ENCODE results near the gene CDK17.

Gene CDK17

GRCh38 chr12:96310067-96310466 is 90.2 kb downstream of the CDK17 start:
- H3K4me3 ChIP-seq (ENCODE audit: control insufficient read depth, low read depth, low read length): no peak overlapping the region
- DNase-seq (ENCODE audit: low read depth): no peak
- TF ChIP-seq, protein P1, sequence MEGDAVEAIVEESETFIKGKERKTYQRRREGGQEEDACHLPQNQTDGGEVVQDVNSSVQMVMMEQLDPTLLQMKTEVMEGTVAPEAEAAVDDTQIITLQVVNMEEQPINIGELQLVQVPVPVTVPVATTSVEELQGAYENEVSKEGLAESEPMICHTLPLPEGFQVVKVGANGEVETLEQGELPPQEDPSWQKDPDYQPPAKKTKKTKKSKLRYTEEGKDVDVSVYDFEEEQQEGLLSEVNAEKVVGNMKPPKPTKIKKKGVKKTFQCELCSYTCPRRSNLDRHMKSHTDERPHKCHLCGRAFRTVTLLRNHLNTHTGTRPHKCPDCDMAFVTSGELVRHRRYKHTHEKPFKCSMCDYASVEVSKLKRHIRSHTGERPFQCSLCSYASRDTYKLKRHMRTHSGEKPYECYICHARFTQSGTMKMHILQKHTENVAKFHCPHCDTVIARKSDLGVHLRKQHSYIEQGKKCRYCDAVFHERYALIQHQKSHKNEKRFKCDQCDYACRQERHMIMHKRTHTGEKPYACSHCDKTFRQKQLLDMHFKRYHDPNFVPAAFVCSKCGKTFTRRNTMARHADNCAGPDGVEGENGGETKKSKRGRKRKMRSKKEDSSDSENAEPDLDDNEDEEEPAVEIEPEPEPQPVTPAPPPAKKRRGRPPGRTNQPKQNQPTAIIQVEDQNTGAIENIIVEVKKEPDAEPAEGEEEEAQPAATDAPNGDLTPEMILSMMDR (conservative IDR thresholded peaks at IDR 0.05; ENCODE audit: control insufficient read depth, insufficient read depth, low read depth, low read length): no peak

DNA sequence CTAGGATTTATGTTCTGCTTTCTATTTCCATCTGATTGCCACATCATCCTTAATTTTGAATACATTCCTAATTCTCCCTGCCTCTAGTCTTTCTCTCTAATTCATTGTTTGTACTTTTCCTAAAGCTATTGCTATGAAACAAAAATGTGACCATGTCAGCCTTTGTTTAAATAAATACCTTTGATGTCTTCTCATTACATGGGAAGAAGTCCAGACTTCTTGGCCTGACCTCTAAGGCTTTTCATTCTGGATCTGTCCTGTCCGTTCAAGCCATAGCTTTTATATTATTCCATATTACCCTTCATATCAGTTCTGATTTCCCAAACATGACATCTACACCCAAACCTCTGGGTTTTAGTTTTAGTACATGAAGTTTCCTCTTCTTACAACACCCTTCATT is 91.4 kb downstream of the CDK17 start:
- TF ChIP-seq, protein P1 (conservative IDR thresholded peaks at IDR 0.05; ENCODE audit: control insufficient read depth, insufficient read depth, low read depth, low read length): no peak
- DNase-seq (ENCODE audit: low read depth): no peak
- no peak overlapping the region for H3K4me3 ChIP-seq (ENCODE audit: control insufficient read depth, low read depth, low read length)

- DNase-seq (ENCODE audit: low read depth): no peak
- no peak overlapping the region for H3K4me3 ChIP-seq (ENCODE audit: control insufficient read depth, low read depth, low read length)
- TF ChIP-seq, protein P1 (conservative IDR thresholded peaks at IDR 0.05; ENCODE audit: control insufficient read depth, insufficient read depth, low read depth, low read length): no peak
Observed at GRCh38 chr12:96305665-96306064, 94.6 kb downstream of the CDK17 start.

GRCh38 chr12:96303653-96304052 is 96.6 kb downstream of the CDK17 start:
- DNase-seq (ENCODE audit: low read depth): no peak
- H3K4me3 ChIP-seq (ENCODE audit: control insufficient read depth, low read depth, low read length): no peak overlapping the region
- TF ChIP-seq, protein P1 (conservative IDR thresholded peaks at IDR 0.05; ENCODE audit: control insufficient read depth, insufficient read depth, low read depth, low read length): no peak

- TF ChIP-seq, protein P1 (conservative IDR thresholded peaks at IDR 0.05; ENCODE audit: control insufficient read depth, insufficient read depth, low read depth, low read length): no peak
Observed at GRCh38 chr12:96302687-96303310, 97.4 kb downstream of the CDK17 start.

DNA sequence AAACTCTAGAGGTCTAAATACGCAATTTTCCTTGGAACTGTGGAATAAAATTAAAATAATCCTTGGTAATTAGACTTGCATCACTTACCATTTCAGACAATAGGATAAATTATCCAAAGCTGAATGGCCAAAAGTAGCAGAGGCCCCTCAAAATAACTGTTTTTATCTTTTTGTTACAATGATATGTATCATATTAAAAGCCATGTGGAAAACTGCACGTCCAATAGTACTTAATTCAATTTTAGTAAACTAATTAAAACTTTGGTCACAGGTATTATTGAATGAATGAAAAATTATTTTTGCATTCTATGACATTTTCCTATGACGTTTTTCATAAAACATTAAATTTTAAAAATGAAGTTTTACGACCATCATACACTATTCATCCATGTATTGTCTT is 98.5 kb downstream of the CDK17 start:
- TF ChIP-seq, protein P1 (conservative IDR thresholded peaks at IDR 0.05; ENCODE audit: control insufficient read depth, insufficient read depth, low read depth, low read length): no peak
- DNase-seq (ENCODE audit: low read depth): no peak
- no peak overlapping the region for H3K4me3 ChIP-seq (ENCODE audit: control insufficient read depth, low read depth, low read length)

More at GRCh38 chr12:96302687-96303310, 97.4 kb downstream of the CDK17 start:
- DNase-seq (ENCODE audit: low read depth): no peak
- H3K4me3 ChIP-seq (ENCODE audit: control insufficient read depth, low read depth, low read length): no peak overlapping the region

- no peak overlapping the region for H3K4me3 ChIP-seq (ENCODE audit: control insufficient read depth, low read depth, low read length)
- TF ChIP-seq, protein P1 (conservative IDR thresholded peaks at IDR 0.05; ENCODE audit: control insufficient read depth, insufficient read depth, low read depth, low read length): no peak
Observed at GRCh38 chr12:96300064-96300463, 100.2 kb downstream of the CDK17 start.

More at GRCh38 chr12:96300064-96300463, 100.2 kb downstream of the CDK17 start:
- DNase-seq (ENCODE audit: low read depth): no peak
